ENCODE measurements around the gene ANKRD18B. TPM values are rescaled to one million over a fixed set of nuclear protein-coding genes. Genes with fewer than 3 reads are reported as not detected.
"Not testable (repeated sequence)": the region's sequence is repeated elsewhere in the genome, so short reads cannot be mapped to it uniquely, and the experiment has no call there.

The ANKRD18B gene
- total and polyA plus RNA-seq, 5 experiments from 2014 or later = 0.88 TPM; not detected in 4

DNA sequence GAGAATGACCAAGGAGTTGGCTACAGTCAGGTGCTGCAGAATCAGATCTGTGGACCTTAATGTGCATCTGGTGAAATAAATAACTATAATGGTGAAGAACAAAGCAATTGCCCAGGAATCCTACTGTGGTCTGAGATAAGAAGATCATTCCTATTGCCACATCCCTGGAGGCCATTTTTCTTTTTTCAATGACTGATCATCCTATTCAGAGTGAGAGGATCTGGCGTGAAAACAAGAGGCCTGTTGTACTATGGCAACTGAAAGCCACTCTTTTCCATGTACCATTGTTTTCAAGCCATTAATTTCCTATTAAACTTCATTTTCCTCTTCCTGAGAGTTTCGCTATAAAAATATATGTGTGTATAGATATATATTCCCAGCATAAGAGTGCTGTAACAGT is 11.5 kb upstream of the ANKRD18B start:
- H3K36me3 Mint-ChIP-seq, POLR2A ChIA-PET, DNase-seq, H3K4me1 Mint-ChIP-seq, ATAC-seq, H3K27ac Mint-ChIP-seq, H3K27me3 Mint-ChIP-seq: not testable (repeated sequence)
- Mint-ChIP-seq H3K9me3 (peaks cover 0 to 13% (median 0%) of the 10 kb centered on the region in 9 donors), H3K4me3 (peak overlapping the region in 1 of 10 donors; percentile 14)

DNA sequence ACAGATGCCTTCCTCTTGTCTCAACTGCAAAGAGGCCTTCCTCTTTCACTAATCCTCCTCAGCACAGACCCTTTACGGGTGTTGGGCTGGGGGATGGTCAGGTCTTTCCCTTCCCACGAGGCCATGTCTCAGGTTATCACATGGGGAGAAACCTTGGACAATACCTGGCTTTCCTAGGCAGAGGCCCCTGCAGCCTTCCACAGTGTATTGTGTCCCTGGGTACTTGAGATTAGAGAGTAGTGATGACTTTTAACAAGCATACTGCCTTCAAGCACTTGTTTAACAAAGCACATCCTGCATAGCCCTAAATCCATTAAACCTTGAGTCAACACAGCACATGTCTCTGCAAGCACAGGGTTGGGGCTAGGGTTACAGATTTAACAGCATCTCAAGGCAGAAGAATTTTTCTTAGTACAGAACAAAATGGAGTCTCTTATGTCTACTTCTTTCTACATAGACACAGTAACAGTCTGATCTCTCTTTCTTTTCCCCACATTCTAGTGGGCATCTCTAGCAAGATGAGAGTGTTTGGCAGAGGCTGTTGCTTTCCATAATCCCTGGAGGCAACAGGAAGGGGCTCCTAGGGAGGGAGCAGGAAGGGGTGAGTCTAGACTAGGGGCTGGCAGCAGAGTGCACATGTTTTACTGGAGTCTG is 8.6 kb upstream of the ANKRD18B start:
- Mint-ChIP-seq H3K9me3 (peaks cover 0 to 13% (median 0%) of the 10 kb centered on the region in 9 donors), H3K27me3 (peaks cover 4 to 14% (median 11%) of the 10 kb centered on the region in 5 donors)
- H3K27ac Mint-ChIP-seq, H3K36me3 Mint-ChIP-seq, H3K4me3 Mint-ChIP-seq, ATAC-seq, DNase-seq, H3K4me1 Mint-ChIP-seq, POLR2A ChIA-PET: not testable (repeated sequence)

DNA sequence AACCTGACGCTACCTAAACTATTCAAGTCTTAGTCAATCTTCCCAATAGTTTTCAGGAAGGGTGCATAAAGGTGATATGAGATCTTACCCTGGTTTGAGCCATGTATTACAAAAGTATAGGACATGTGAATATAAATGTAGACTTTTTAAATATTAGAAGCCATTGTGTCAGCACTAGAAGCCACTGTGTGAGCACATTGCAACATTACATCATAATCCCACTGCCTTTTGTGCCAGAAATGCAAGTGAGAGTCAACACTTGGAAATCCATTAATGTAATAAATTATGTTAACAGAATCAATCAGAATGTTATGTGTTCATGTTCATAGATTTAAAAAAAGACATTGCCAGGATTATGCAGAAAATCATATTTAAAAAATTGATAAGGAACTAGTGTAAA is 7.7 kb upstream of the ANKRD18B start:
- peaks cover 7 to 18% (median 11%) of the 10 kb centered on the region in 5 donors for H3K27me3 Mint-ChIP-seq
- H3K36me3 Mint-ChIP-seq, H3K27ac Mint-ChIP-seq, H3K4me1 Mint-ChIP-seq, ATAC-seq, DNase-seq, POLR2A ChIA-PET, H3K4me3 Mint-ChIP-seq: not testable (repeated sequence)
- peaks cover 0 to 13% (median 0%) of the 10 kb centered on the region in 9 donors for H3K9me3 Mint-ChIP-seq

DNA sequence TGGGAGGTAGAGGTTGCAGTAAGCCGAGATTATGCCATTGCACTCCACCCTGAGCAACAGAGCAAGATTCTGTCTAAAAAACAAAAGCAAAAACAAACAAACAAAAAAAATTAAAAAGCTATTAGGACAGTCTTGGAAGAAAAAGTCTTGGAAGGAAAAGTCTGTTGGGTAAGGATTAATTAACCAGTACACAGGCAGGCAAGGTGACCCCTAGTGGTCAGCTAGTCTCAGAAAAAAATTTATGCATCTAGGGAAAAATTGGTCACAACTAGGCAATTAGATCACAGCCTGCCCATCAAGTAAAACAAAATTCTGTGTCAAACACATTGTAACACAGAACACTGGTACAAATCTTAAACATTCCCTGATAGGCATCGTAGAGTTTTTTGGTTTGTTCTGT is 6.7 kb upstream of the ANKRD18B start:
- POLR2A ChIA-PET = no interaction called here
- H3K27me3 Mint-ChIP-seq = peaks cover 13 to 28% (median 20%) of the 10 kb centered on the region in 5 donors
- ATAC-seq (no peak), DNase-seq (no peak)
- no peaks in the 10 kb centered on the region for H3K4me1 Mint-ChIP-seq
- no peak overlapping the region for H3K27ac Mint-ChIP-seq
- H3K4me3 Mint-ChIP-seq = no peak overlapping the region
- peaks cover 0 to 13% (median 0%) of the 10 kb centered on the region in 9 donors for H3K9me3 Mint-ChIP-seq
- peaks cover 0 to 6% (median 4%) of the 10 kb centered on the region in 3 donors for H3K36me3 Mint-ChIP-seq

GRCh38 chr9:33517934-33518577 is 6.0 kb upstream of the ANKRD18B start:
- H3K36me3 Mint-ChIP-seq, H3K4me1 Mint-ChIP-seq, H3K27ac Mint-ChIP-seq, ATAC-seq, POLR2A ChIA-PET, DNase-seq, H3K4me3 Mint-ChIP-seq: not testable (repeated sequence)
- H3K9me3 Mint-ChIP-seq = peaks cover 0 to 13% (median 0%) of the 10 kb centered on the region in 9 donors
- H3K27me3 Mint-ChIP-seq = peaks cover 18 to 35% (median 27%) of the 10 kb centered on the region in 5 donors

DNA sequence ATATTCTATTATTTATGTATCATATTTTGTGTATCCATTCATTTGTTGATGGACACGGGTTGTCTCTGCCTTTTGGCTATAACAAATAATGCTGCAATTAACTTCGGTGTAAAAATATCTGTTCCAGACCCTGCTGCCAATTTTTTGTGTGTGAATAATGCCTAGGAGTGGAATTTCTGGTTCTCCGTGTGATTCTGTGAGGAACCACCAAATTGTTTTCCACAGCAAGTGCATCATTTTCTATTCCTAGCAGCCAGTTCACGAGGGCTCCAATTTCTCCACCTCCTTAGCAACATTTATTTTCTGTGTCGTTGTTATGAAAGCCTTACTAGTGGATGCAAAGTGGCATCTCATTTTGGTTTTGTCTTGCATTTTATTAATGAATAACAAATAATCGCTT is 2.2 kb upstream of the ANKRD18B start:
- DNase-seq, H3K9me3 Mint-ChIP-seq, H3K36me3 Mint-ChIP-seq, H3K27ac Mint-ChIP-seq, H3K4me3 Mint-ChIP-seq, ATAC-seq, POLR2A ChIA-PET: not testable (repeated sequence)
- peaks cover 4 to 13% (median 7%) of the 10 kb centered on the region in 4 donors for H3K4me1 Mint-ChIP-seq
- H3K27me3 Mint-ChIP-seq = peaks cover 31 to 55% (median 47%) of the 10 kb centered on the region in 5 donors

DNA sequence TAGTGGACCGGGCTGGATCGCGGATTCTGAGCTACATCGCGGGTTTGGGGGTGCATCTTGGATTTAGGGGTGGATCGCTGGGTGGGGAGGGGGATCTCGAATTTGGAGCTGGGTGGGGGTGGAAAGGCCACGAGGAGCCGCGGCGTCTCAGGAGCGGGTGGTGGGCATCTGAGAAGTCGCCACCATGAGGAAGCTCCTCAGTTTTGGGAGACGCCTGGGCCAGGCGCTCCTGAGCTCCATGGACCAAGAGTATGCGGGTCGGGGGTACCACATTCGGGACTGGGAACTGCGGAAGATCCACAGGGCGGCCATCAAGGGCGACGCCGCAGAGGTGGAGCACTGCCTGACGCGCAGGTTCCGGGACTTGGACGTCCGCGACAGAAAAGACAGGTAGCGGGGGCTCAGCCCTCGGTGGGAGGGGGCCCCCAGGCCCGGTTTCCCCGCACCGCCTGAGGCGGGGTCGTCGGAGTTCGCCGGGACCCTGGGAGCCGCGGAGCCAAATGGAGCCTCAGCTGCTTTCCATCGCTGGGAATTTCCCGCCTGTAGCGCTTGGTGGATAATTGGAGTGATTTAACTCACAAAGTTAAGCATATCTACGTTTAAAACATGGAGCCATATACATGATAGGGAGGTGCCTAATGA is 376 bp downstream of the ANKRD18B start:
- no peaks in the 10 kb centered on the region for H3K36me3 Mint-ChIP-seq
- peak overlapping the region in 1 of 10 donors; percentile 80 for H3K27ac Mint-ChIP-seq

GRCh38 chr9:33528069-33528468 is 4.0 kb downstream of the ANKRD18B start:
- DNase-seq, H3K9me3 Mint-ChIP-seq, H3K36me3 Mint-ChIP-seq, H3K4me3 Mint-ChIP-seq, POLR2A ChIA-PET, H3K27ac Mint-ChIP-seq, ATAC-seq: not testable (repeated sequence)
- H3K4me1 Mint-ChIP-seq = peaks cover 4 to 13% (median 6%) of the 10 kb centered on the region in 4 donors
- H3K27me3 Mint-ChIP-seq = peaks cover 16 to 40% (median 28%) of the 10 kb centered on the region in 5 donors

More for the DNA sequence above, 376 bp downstream of the ANKRD18B start:
- Mint-ChIP-seq H3K4me3 (peak overlapping the region; percentile 76 to 89 (median 82)), H3K27me3 (peaks cover 29 to 57% (median 47%) of the 10 kb centered on the region in 5 donors), H3K4me1 (peaks cover 4 to 13% (median 7%) of the 10 kb centered on the region in 4 donors), H3K9me3 (peaks cover 0 to 1% (median 0%) of the 10 kb centered on the region in 9 donors)
- POLR2A ChIA-PET = no interaction called here
- peak in 1 of 10 donors; percentile 1 for DNase-seq
- peak; percentile 33 to 40 for ATAC-seq

GRCh38 chr9:33533958-33534357 is 9.9 kb downstream of the ANKRD18B start:
- DNase-seq, H3K4me1 Mint-ChIP-seq, H3K4me3 Mint-ChIP-seq, H3K27ac Mint-ChIP-seq, H3K36me3 Mint-ChIP-seq, H3K9me3 Mint-ChIP-seq, ATAC-seq, POLR2A ChIA-PET: not testable (repeated sequence)
- peaks cover 5 to 18% (median 9%) of the 10 kb centered on the region in 5 donors for H3K27me3 Mint-ChIP-seq

GRCh38 chr9:33535541-33535940 is 11.5 kb downstream of the ANKRD18B start:
- no peak overlapping the region for H3K4me3 Mint-ChIP-seq
- DNase-seq (no peak), ATAC-seq (no peak)
- H3K4me1 Mint-ChIP-seq = no peaks in the 10 kb centered on the region
- H3K36me3 Mint-ChIP-seq = no peaks in the 10 kb centered on the region
- POLR2A ChIA-PET = no interaction called here
- no peak overlapping the region for H3K27ac Mint-ChIP-seq
- H3K27me3 Mint-ChIP-seq = peaks cover 2 to 13% (median 6%) of the 10 kb centered on the region in 5 donors
- H3K9me3 Mint-ChIP-seq = no peaks in the 10 kb centered on the region

DNA sequence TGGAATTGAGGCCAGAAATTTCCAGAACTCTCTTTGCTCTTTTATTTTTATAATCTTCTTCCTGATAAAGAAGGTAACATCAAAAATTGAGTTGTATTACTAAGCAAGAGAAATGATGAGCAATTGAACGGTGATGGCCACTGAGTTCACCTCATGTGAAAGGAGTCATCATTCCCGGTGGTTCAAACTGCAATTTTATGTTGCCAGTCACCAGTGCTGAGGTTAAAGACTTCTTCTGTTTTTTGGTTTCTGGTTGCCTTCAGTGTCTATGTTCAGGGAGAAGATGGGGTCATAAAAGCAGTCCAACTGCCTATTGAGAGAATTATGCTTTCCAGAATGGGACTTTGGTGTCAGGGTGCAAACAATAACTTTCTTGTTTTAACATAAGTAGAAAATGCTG is 19.4 kb downstream of the ANKRD18B start:
- ATAC-seq, DNase-seq, H3K4me1 Mint-ChIP-seq, H3K27ac Mint-ChIP-seq, H3K9me3 Mint-ChIP-seq, H3K4me3 Mint-ChIP-seq, H3K36me3 Mint-ChIP-seq, POLR2A ChIA-PET: not testable (repeated sequence)
- H3K27me3 Mint-ChIP-seq = peaks cover 11 to 21% (median 16%) of the 10 kb centered on the region in 5 donors

DNA sequence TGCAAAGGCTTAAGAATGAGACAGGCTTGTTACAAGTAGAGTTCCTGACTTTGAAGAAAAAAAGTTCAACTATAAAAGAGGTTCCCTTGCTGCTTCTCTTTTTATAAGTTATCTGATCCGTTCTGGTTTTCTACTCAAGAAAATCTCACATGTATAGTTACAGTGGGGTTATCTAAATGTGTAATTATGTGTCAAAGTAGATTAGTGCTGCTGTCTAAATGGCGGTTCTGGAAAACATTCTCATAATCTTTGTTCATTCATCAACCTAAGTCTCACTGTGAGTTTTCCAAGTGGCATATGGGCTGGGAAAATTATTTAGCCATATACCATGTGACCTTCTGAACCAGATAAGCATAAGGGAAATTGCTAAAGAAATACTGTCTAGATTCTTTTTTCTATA is 21.7 kb downstream of the ANKRD18B start:
- H3K4me3 Mint-ChIP-seq, H3K27ac Mint-ChIP-seq, H3K36me3 Mint-ChIP-seq, H3K9me3 Mint-ChIP-seq, DNase-seq, POLR2A ChIA-PET, H3K4me1 Mint-ChIP-seq, ATAC-seq: not testable (repeated sequence)
- peaks cover 11 to 29% (median 22%) of the 10 kb centered on the region in 5 donors for H3K27me3 Mint-ChIP-seq

GRCh38 chr9:33548816-33549215 is 24.8 kb downstream of the ANKRD18B start:
- POLR2A ChIA-PET, H3K4me3 Mint-ChIP-seq, H3K9me3 Mint-ChIP-seq, H3K36me3 Mint-ChIP-seq, H3K27ac Mint-ChIP-seq, DNase-seq, H3K4me1 Mint-ChIP-seq, ATAC-seq: not testable (repeated sequence)
- peaks cover 10 to 33% (median 21%) of the 10 kb centered on the region in 5 donors for H3K27me3 Mint-ChIP-seq

Measured in naive thymus-derived CD8-positive, alpha-beta T cell (primary cell).